IPS-15b (cell line): Measurements from ENCODE around the gene HOXD9.

Experiments
- H3K27me3 ChIP-seq: one replicate; pipeline ENCODE4 v1.6.1; 2013; ENCODE audit warnings: low read length; ENCODE audit not compliant: control insufficient read depth, insufficient read depth
- H3K36me3 ChIP-seq: one replicate; pipeline ENCODE4 v1.6.1; 2013; ENCODE audit warnings: low read length; ENCODE audit not compliant: control insufficient read depth, insufficient read depth
- H3K4me1 ChIP-seq: one replicate; pipeline ENCODE4 v1.6.1; 2013; ENCODE audit warnings: mild to moderate bottlenecking, low read length; ENCODE audit not compliant: control insufficient read depth, insufficient read depth
- H3K4me3 ChIP-seq: one replicate; pipeline ENCODE4 v1.5.1; 2013; ENCODE audit warnings: low read depth, low read length
- H3K9ac ChIP-seq: one replicate; pipeline ENCODE4 v1.6.1; 2013; ENCODE audit warnings: low read depth, mild to moderate bottlenecking, low read length
- H3K9me3 ChIP-seq: one replicate; pipeline ENCODE4 v1.6.1; 2013; ENCODE audit warnings: mild to moderate bottlenecking, low read length; ENCODE audit not compliant: control insufficient read depth, insufficient read depth

The HOXD9 gene

GRCh38 chr2:176110415-176111308 lies 11.9 kb upstream of the HOXD9 start:
- H3K27me3 ChIP-seq: peaks cover 94% of the 10 kb centered on the region
- H3K9me3 ChIP-seq: no peaks in the 10 kb centered on the region
- H3K4me3 ChIP-seq: peak overlapping the region; percentile 5
- H3K36me3 ChIP-seq: no peaks in the 10 kb centered on the region
- H3K4me1 ChIP-seq: peaks cover 2% of the 10 kb centered on the region
- no peak overlapping the region for H3K9ac ChIP-seq

DNA sequence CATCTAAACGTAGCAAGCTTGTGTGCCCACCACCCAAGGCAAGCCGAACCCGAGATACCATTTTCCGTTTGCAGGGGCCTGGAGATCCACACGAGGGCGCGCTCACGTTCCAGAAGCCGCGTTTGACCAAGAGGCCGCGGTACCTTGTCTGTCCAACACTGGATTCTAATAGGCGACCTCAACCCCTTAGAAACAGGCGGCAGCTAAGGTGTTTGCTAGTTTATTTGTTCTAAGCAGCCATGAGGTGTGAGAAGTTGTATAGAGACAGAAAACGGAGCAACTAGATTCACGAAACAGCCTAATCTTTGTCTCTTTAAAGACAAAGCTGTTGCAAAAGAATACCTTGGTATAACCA lies 11.2 kb upstream of the HOXD9 start:
- no peaks in the 10 kb centered on the region for H3K36me3 ChIP-seq
- no peak overlapping the region for H3K9ac ChIP-seq
- peaks cover 2% of the 10 kb centered on the region for H3K4me1 ChIP-seq
- H3K27me3 ChIP-seq: peaks cover 94% of the 10 kb centered on the region
- no peaks in the 10 kb centered on the region for H3K9me3 ChIP-seq
- H3K4me3 ChIP-seq: no peak overlapping the region

GRCh38 chr2:176111846-176112374 lies 10.6 kb upstream of the HOXD9 start:
- peaks cover 2% of the 10 kb centered on the region for H3K4me1 ChIP-seq
- peaks cover 97% of the 10 kb centered on the region for H3K27me3 ChIP-seq
- H3K9ac ChIP-seq: no peak overlapping the region
- peak overlapping the region; percentile 16 for H3K4me3 ChIP-seq
- no peaks in the 10 kb centered on the region for H3K9me3 ChIP-seq
- H3K36me3 ChIP-seq: no peaks in the 10 kb centered on the region

GRCh38 chr2:176112375-176113302 lies 9.9 kb upstream of the HOXD9 start:
- Histone ChIP-seq H3K4me3 (peak overlapping the region; percentile 16), H3K9me3 (no peaks in the 10 kb centered on the region), H3K4me1 (peaks cover 2% of the 10 kb centered on the region), H3K9ac (no peak overlapping the region), H3K27me3 (peaks cover 98% of the 10 kb centered on the region), H3K36me3 (no peaks in the 10 kb centered on the region)

DNA sequence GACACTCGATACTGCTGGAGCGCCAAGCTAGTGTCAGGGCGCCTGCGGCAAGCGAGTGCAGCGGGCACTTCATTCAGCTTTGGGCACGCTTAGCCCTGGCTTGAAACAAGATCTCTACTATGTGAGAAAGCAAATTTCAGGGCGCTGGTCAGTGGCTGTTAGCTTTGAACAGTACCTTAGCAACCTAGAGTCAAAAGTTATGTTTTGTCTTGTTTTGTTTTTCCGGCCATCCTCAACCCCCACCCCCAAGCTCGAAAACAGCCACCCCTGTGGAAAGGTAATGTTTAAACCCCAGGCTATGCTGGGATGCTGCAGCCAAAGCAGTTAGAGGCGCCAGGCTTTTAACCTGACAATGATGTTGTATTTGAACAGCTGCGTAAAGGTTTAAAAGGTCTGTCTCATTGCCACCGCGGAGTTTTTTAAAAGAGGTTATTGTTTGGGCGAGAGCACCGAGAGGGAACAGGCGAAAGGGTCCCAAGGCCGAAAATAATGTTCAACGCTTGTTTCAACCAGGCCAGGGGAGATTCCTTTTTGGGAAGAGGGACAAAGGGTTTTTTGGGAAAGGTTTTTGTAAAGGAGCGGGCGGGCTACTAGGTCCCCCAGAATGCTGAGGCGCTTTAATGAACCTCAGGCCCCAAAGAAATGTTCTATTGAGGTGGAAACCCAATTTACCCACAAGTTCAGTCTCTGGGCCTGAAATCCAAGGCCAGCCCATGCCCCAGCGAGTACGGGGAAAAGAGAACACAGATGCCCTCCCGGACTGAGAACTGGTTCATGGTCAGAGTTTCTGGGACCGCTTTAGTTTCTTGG lies 8.2 kb upstream of the HOXD9 start:
- Histone ChIP-seq H3K4me3 (peak overlapping the region; percentile 18), H3K27me3 (peaks cover 100% of the 10 kb centered on the region), H3K36me3 (no peaks in the 10 kb centered on the region), H3K9ac (no peak overlapping the region), H3K4me1 (peaks cover 2% of the 10 kb centered on the region), H3K9me3 (no peaks in the 10 kb centered on the region)

DNA sequence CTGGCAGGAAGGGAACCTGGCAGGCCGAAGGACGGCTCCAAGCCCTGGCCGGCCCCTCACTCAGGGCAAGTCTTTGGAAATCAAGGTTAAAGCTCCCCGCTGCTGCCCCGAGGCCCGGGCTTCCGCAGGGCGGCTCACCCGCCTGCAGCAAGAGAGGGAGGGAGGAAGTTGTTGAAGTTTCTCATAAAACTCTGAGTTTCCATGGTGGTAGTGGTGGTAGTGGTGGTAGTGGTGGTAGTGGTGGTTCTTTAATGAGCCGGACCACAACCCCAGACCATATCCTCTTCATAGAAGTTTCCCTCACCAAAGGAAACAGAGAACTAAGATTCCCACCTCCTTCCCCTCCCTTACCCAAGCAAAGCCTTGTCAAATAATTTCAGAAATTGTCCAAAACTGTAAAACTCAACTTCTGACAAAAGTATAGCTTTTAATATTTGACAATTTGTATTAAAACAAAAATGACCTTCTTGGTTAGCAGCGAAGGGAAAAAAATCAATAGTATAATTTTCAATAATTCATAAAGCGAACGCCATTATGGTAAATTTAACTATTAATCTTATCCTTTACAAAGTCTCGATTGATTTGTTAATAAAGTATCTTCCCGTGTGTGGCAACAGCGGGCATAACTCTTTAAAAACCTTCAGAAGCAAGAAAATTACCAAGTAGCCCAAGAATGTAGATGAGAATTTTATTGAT lies 7.4 kb upstream of the HOXD9 start:
- H3K9me3 ChIP-seq: no peaks in the 10 kb centered on the region

GRCh38 chr2:176115883-176116813 lies 6.4 kb upstream of the HOXD9 start, which contains the start of gene HOXD10:
TSS of gene HOXD10 (plus strand) at chr2:176116778. CDS start at chr2:176116834, 56 bp downstream.
- H3K27me3 ChIP-seq: peaks cover 100% of the 10 kb centered on the region
- no peaks in the 10 kb centered on the region for H3K36me3 ChIP-seq
- no peak within 1 kb of the TSS for H3K9ac ChIP-seq
- H3K4me1 ChIP-seq: peaks cover 2% of the 10 kb centered on the region
- peak within 1 kb of the TSS; percentile 26 for H3K4me3 ChIP-seq
- no peaks in the 10 kb centered on the region for H3K9me3 ChIP-seq

More for the DNA sequence above, 7.4 kb upstream of the HOXD9 start:
- Histone ChIP-seq H3K36me3 (no peaks in the 10 kb centered on the region), H3K9ac (no peak overlapping the region), H3K4me1 (peaks cover 2% of the 10 kb centered on the region), H3K4me3 (no peak overlapping the region), H3K27me3 (peaks cover 100% of the 10 kb centered on the region)

- Histone ChIP-seq H3K9ac (no peak overlapping the region), H3K9me3 (no peaks in the 10 kb centered on the region), H3K36me3 (no peaks in the 10 kb centered on the region), H3K27me3 (peaks cover 100% of the 10 kb centered on the region), H3K4me1 (no peaks in the 10 kb centered on the region), H3K4me3 (peak overlapping the region; percentile 22)
Measured at GRCh38 chr2:176117162-176117822, 5.2 kb upstream of the HOXD9 start.

GRCh38 chr2:176117823-176118371 lies 4.6 kb upstream of the HOXD9 start:
- no peaks in the 10 kb centered on the region for H3K36me3 ChIP-seq
- peaks cover 100% of the 10 kb centered on the region for H3K27me3 ChIP-seq
- H3K9me3 ChIP-seq: no peaks in the 10 kb centered on the region
- peak overlapping the region; percentile 22 for H3K4me3 ChIP-seq
- no peak overlapping the region for H3K9ac ChIP-seq
- no peaks in the 10 kb centered on the region for H3K4me1 ChIP-seq
